ENCODE results near the gene GATA5.

GATA5 gene

DNA sequence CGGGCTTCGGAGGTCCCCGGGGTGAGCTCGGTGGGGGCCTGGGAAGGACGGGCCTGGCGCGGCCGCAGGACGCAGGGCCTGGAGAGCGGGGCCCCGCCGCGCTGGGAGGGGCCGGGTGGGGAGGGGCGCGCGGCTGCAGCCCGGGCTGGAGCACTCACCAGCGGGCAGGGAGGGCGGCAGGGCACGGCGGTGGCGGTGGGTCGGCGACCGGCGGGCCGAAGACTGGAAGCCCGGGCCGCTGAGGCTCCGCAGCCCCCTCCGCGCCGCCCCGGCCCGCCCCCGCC lies at the start of gene GATA5:
Gene GATA5 (minus strand): TSS at position 224 of the 284 bp plus-strand sequence. CDS start 474 bp downstream, outside the sequence.
- Histone ChIP-seq H3K9ac (ENCODE audit: low read length) (no peak within 1 kb of the TSS), H3K79me2 (ENCODE audit: insufficient read depth, low read length) (no peaks in the 10 kb centered on the region), H3K9me2 (replicated peaks; ENCODE audit: insufficient read depth, low read length) (no peaks in the 10 kb centered on the region), H3F3A (ENCODE audit: insufficient read depth) (no peaks in the 10 kb centered on the region), H3K9me3 (ENCODE audit: insufficient read depth, low read length) (no peaks in the 10 kb centered on the region), H3K4me3 (ENCODE audit: insufficient read depth, low read length, poor library complexity, severe bottlenecking) (no peak within 1 kb of the TSS), H3K36me3 (ENCODE audit: low read length) (no peaks in the 10 kb centered on the region), H3K27me3 (ENCODE audit: low read length) (no peaks in the 10 kb centered on the region), H4K20me1 (ENCODE audit: low read depth, low read length) (no peaks in the 10 kb centered on the region), H3K4me2 (ENCODE audit: low read depth, low read length, poor library complexity, severe bottlenecking) (no peak within 1 kb of the TSS), H2AFZ (ENCODE audit: low read depth, low read length, severe bottlenecking) (no peak within 1 kb of the TSS), H3K27ac (ENCODE audit: low read depth, low read length) (no peak within 1 kb of the TSS)
- TF ChIP-seq, protein P1, sequence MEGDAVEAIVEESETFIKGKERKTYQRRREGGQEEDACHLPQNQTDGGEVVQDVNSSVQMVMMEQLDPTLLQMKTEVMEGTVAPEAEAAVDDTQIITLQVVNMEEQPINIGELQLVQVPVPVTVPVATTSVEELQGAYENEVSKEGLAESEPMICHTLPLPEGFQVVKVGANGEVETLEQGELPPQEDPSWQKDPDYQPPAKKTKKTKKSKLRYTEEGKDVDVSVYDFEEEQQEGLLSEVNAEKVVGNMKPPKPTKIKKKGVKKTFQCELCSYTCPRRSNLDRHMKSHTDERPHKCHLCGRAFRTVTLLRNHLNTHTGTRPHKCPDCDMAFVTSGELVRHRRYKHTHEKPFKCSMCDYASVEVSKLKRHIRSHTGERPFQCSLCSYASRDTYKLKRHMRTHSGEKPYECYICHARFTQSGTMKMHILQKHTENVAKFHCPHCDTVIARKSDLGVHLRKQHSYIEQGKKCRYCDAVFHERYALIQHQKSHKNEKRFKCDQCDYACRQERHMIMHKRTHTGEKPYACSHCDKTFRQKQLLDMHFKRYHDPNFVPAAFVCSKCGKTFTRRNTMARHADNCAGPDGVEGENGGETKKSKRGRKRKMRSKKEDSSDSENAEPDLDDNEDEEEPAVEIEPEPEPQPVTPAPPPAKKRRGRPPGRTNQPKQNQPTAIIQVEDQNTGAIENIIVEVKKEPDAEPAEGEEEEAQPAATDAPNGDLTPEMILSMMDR (IDR thresholded peaks at IDR 0.05; ENCODE audit: insufficient read depth, low read length, poor library complexity, severe bottlenecking): no peak
- no peak for TF ChIP-seq EZH2phosphoT487 (conservative IDR thresholded peaks at IDR 0.05; ENCODE audit: low read length)

- Histone ChIP-seq H3K27me3 (ENCODE audit: low read length) (no peaks in the 10 kb centered on the region), H3K79me2 (ENCODE audit: insufficient read depth, low read length) (no peaks in the 10 kb centered on the region), H3K4me3 (ENCODE audit: insufficient read depth, low read length, poor library complexity, severe bottlenecking) (no peak overlapping the region), H4K20me1 (ENCODE audit: low read depth, low read length) (no peaks in the 10 kb centered on the region), H3K4me2 (ENCODE audit: low read depth, low read length, poor library complexity, severe bottlenecking) (no peak overlapping the region), H3K9me2 (replicated peaks; ENCODE audit: insufficient read depth, low read length) (no peaks in the 10 kb centered on the region), H3F3A (ENCODE audit: insufficient read depth) (no peaks in the 10 kb centered on the region), H3K27ac (ENCODE audit: low read depth, low read length) (no peak overlapping the region), H3K9me3 (ENCODE audit: insufficient read depth, low read length) (no peaks in the 10 kb centered on the region), H2AFZ (ENCODE audit: low read depth, low read length, severe bottlenecking) (no peak overlapping the region), H3K9ac (ENCODE audit: low read length) (no peak overlapping the region), H3K36me3 (ENCODE audit: low read length) (no peaks in the 10 kb centered on the region)
- TF ChIP-seq, protein P1 (IDR thresholded peaks at IDR 0.05; ENCODE audit: insufficient read depth, low read length, poor library complexity, severe bottlenecking): no peak
- no peak for TF ChIP-seq EZH2phosphoT487 (conservative IDR thresholded peaks at IDR 0.05; ENCODE audit: low read length)
These were observed 49.2 kb upstream of the GATA5 start for GRCh38 chr20:62525014-62525413.

DNA sequence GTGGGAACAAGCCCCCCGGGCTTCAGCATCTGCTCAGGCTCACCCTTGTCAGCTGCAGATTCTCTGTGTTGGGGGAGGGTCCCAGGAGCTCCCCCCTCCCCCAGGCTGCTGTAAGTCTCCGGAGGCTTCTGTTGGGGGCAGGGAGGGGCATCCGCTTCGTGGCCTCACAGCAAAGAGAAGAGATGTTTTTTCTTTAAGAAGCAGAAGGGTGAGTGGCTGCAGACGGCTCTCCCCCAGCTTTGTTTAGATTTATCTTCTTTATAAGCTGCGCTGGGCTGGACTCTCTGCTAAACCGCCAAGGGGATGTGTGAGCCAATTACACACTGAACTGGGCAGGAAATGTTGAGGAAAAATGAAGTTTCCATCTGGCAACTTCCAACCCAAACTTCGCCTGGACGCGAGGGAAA lies 48.7 kb upstream of the GATA5 start:
- TF ChIP-seq, protein P1 (IDR thresholded peaks at IDR 0.05; ENCODE audit: insufficient read depth, low read length, poor library complexity, severe bottlenecking): no peak
- TF ChIP-seq EZH2phosphoT487 (conservative IDR thresholded peaks at IDR 0.05; ENCODE audit: low read length): no peak
- no peak overlapping the region for H3K27ac ChIP-seq (ENCODE audit: low read depth, low read length)
- no peak overlapping the region for H2AFZ ChIP-seq (ENCODE audit: low read depth, low read length, severe bottlenecking)
- no peak overlapping the region for H3K4me2 ChIP-seq (ENCODE audit: low read depth, low read length, poor library complexity, severe bottlenecking)
- H3K9ac ChIP-seq (ENCODE audit: low read length): no peak overlapping the region
- H3K36me3 ChIP-seq (ENCODE audit: low read length): no peaks in the 10 kb centered on the region
- H3K4me3 ChIP-seq (ENCODE audit: insufficient read depth, low read length, poor library complexity, severe bottlenecking): no peak overlapping the region
- H3F3A ChIP-seq (ENCODE audit: insufficient read depth): no peaks in the 10 kb centered on the region
- no peaks in the 10 kb centered on the region for H3K27me3 ChIP-seq (ENCODE audit: low read length)
- no peaks in the 10 kb centered on the region for H3K79me2 ChIP-seq (ENCODE audit: insufficient read depth, low read length)
- H4K20me1 ChIP-seq (ENCODE audit: low read depth, low read length): no peaks in the 10 kb centered on the region
- no peaks in the 10 kb centered on the region for H3K9me3 ChIP-seq (ENCODE audit: insufficient read depth, low read length)
- H3K9me2 ChIP-seq (replicated peaks; ENCODE audit: insufficient read depth, low read length): no peaks in the 10 kb centered on the region

Data from SU-DHL-6 (cell line).